ENCODE measurements around the gene PDE6H.

Gene PDE6H

DNA sequence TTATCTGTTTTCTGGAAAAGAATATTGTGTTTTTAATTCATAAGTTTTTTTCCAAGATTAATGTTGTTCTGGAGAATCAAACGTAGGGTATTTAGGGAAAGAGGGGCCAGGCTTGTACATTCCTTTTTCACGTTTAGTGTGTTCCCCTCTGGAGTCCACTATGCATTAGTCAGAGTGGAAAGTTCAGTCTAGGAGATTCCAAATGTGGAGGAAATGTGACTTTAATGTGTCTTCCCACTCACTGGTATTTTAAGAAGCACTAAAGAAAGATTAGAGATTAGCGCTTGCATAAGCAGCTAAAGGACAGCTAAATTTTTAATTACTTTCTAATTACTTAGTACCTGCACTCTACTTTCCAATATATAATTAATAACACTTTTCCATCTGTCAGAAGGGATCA lies 4.4 kb upstream of the PDE6H start:
- no peak for ATAC-seq
- TF ChIP-seq, protein P1, sequence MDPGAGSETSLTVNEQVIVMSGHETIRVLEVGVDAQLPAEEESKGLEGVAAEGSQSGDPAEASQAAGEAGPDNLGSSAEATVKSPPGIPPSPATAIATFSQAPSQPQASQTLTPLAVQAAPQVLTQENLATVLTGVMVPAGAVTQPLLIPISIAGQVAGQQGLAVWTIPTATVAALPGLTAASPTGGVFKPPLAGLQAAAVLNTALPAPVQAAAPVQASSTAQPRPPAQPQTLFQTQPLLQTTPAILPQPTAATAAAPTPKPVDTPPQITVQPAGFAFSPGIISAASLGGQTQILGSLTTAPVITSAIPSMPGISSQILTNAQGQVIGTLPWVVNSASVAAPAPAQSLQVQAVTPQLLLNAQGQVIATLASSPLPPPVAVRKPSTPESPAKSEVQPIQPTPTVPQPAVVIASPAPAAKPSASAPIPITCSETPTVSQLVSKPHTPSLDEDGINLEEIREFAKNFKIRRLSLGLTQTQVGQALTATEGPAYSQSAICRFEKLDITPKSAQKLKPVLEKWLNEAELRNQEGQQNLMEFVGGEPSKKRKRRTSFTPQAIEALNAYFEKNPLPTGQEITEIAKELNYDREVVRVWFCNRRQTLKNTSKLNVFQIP (CRISPR knock-in tag; IDR thresholded peaks at IDR 0.05; ENCODE audit: borderline replicate concordance, low read depth), result no peak
- no peak for TF ChIP-seq SNAI2 (CRISPR knock-in tag; IDR thresholded peaks at IDR 0.05)
- TF ChIP-seq CSDC2 (CRISPR knock-in tag; IDR thresholded peaks at IDR 0.05), result no peak
- TF ChIP-seq BACH2 (CRISPR knock-in tag; IDR thresholded peaks at IDR 0.05; ENCODE audit: borderline replicate concordance), result no peak
- TF ChIP-seq, protein P2, sequence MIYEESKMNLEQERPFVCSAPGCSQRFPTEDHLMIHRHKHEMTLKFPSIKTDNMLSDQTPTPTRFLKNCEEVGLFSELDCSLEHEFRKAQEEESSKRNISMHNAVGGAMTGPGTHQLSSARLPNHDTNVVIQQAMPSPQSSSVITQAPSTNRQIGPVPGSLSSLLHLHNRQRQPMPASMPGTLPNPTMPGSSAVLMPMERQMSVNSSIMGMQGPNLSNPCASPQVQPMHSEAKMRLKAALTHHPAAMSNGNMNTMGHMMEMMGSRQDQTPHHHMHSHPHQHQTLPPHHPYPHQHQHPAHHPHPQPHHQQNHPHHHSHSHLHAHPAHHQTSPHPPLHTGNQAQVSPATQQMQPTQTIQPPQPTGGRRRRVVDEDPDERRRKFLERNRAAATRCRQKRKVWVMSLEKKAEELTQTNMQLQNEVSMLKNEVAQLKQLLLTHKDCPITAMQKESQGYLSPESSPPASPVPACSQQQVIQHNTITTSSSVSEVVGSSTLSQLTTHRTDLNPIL (CRISPR knock-in tag; IDR thresholded peaks at IDR 0.05; ENCODE audit: low read depth), result no peak

DNA sequence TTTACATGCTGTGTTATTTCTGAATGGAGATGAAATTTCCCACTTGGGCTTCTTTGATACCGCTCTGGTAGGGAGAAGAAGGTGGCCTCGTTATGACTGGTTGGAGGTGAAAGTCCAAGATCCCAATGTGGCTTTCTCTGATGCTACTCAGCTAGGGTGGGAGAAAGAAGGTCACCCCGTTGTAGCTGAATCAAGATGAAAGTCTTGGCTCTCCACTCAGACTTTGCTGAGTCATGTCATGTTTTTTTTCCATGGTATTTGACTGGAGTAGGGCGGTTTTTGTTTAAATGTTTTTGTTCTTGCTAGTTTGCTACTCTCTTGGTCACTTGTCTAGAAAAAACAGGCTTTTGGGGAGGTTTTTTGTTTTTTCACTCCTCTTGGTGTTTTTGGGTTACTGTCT lies 2.4 kb upstream of the PDE6H start:
- TF ChIP-seq ISL1 (CRISPR knock-in tag; IDR thresholded peaks at IDR 0.05), result no peak
- no peak for TF ChIP-seq ZFP3 (CRISPR knock-in tag; IDR thresholded peaks at IDR 0.05)
- TF ChIP-seq, protein P1 (CRISPR knock-in tag; IDR thresholded peaks at IDR 0.05; ENCODE audit: borderline replicate concordance, low read depth), result no peak
- TF ChIP-seq ZNF70 (CRISPR knock-in tag; IDR thresholded peaks at IDR 0.05), result no peak
- TF ChIP-seq, protein P3, sequence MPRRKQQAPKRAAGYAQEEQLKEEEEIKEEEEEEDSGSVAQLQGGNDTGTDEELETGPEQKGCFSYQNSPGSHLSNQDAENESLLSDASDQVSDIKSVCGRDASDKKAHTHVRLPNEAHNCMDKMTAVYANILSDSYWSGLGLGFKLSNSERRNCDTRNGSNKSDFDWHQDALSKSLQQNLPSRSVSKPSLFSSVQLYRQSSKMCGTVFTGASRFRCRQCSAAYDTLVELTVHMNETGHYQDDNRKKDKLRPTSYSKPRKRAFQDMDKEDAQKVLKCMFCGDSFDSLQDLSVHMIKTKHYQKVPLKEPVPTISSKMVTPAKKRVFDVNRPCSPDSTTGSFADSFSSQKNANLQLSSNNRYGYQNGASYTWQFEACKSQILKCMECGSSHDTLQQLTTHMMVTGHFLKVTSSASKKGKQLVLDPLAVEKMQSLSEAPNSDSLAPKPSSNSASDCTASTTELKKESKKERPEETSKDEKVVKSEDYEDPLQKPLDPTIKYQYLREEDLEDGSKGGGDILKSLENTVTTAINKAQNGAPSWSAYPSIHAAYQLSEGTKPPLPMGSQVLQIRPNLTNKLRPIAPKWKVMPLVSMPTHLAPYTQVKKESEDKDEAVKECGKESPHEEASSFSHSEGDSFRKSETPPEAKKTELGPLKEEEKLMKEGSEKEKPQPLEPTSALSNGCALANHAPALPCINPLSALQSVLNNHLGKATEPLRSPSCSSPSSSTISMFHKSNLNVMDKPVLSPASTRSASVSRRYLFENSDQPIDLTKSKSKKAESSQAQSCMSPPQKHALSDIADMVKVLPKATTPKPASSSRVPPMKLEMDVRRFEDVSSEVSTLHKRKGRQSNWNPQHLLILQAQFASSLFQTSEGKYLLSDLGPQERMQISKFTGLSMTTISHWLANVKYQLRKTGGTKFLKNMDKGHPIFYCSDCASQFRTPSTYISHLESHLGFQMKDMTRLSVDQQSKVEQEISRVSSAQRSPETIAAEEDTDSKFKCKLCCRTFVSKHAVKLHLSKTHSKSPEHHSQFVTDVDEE (CRISPR knock-in tag; IDR thresholded peaks at IDR 0.05), result no peak
- no peak for TF ChIP-seq ARNTL (CRISPR knock-in tag; IDR thresholded peaks at IDR 0.05; ENCODE audit: borderline replicate concordance, low read depth)
- TF ChIP-seq GLIS3 (CRISPR knock-in tag; IDR thresholded peaks at IDR 0.05), result no peak
- ATAC-seq, result no peak

DNA sequence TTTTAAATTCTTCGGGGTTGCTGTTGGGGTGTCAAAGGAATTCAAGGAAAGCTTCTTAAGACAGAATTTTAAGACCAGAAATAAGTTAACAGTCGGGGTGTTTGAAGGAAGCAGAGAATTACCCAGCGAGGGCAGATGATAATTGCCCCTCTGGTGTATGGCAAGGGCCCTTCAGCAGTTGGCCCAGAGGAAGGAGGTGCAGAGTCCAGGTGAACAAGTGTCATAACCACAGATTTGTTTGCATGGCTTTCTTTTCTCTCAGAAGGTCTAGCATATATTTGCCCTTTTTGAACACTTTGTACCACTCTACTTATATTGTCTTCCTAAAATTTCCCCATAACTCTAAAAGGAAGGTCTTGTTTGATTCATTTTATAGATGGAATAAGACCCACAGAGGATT lies 1.8 kb downstream of the PDE6H start:
- no peak for TF ChIP-seq ZNF70 (CRISPR knock-in tag; IDR thresholded peaks at IDR 0.05)
- ATAC-seq, result no peak

DNA sequence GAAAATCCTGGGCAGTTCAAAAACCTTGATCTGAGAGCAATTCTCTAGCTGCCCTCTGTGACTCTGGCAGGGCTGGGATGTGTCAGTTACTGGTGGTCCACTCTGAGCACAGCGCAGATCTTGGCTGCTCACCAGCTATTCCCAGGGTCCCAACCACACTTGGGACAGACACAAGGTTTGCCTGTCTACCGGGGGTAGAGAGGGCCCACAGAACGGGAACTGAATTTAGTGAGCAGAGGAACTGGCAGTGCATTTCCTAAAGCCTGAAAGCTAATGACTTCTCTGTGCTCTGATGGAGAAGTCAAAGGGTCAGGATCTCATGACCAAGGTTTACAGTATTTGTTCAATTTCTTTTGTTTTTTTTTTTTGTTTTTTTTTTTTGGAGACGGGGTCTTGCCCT lies 2.6 kb downstream of the PDE6H start:
- ATAC-seq, result no peak
- TF ChIP-seq, protein P4, sequence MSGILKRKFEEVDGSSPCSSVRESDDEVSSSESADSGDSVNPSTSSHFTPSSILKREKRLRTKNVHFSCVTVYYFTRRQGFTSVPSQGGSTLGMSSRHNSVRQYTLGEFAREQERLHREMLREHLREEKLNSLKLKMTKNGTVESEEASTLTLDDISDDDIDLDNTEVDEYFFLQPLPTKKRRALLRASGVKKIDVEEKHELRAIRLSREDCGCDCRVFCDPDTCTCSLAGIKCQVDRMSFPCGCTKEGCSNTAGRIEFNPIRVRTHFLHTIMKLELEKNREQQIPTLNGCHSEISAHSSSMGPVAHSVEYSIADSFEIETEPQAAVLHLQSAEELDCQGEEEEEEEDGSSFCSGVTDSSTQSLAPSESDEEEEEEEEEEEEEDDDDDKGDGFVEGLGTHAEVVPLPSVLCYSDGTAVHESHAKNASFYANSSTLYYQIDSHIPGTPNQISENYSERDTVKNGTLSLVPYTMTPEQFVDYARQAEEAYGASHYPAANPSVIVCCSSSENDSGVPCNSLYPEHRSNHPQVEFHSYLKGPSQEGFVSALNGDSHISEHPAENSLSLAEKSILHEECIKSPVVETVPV (CRISPR knock-in tag; IDR thresholded peaks at IDR 0.05), result no peak
- no peak for TF ChIP-seq TOX (CRISPR knock-in tag; IDR thresholded peaks at IDR 0.05; ENCODE audit: borderline replicate concordance)
- TF ChIP-seq PPARA (CRISPR knock-in tag; IDR thresholded peaks at IDR 0.05; ENCODE audit: borderline replicate concordance), result no peak
- TF ChIP-seq ARNTL (CRISPR knock-in tag; IDR thresholded peaks at IDR 0.05; ENCODE audit: borderline replicate concordance, low read depth), result no peak
- no peak for TF ChIP-seq SNAI2 (CRISPR knock-in tag; IDR thresholded peaks at IDR 0.05)
- no peak for TF ChIP-seq ZC3H10 (CRISPR knock-in tag; IDR thresholded peaks at IDR 0.05)
- no peak for TF ChIP-seq BACH2 (CRISPR knock-in tag; IDR thresholded peaks at IDR 0.05; ENCODE audit: borderline replicate concordance)
- TF ChIP-seq, protein P1 (CRISPR knock-in tag; IDR thresholded peaks at IDR 0.05; ENCODE audit: borderline replicate concordance, low read depth), result no peak
